Measurements from ENCODE around the gene STK17B. TPM values are rescaled to one million over a fixed set of nuclear protein-coding genes. Genes with fewer than 3 reads are reported as not detected.

Gene STK17B
- total and polyA plus RNA-seq, 9 of the 15 experiments (the other 6 are each of a cell fraction or from before 2014, with no cell fraction given), result 2.3 to 17.7 (median 8.5) TPM

DNA sequence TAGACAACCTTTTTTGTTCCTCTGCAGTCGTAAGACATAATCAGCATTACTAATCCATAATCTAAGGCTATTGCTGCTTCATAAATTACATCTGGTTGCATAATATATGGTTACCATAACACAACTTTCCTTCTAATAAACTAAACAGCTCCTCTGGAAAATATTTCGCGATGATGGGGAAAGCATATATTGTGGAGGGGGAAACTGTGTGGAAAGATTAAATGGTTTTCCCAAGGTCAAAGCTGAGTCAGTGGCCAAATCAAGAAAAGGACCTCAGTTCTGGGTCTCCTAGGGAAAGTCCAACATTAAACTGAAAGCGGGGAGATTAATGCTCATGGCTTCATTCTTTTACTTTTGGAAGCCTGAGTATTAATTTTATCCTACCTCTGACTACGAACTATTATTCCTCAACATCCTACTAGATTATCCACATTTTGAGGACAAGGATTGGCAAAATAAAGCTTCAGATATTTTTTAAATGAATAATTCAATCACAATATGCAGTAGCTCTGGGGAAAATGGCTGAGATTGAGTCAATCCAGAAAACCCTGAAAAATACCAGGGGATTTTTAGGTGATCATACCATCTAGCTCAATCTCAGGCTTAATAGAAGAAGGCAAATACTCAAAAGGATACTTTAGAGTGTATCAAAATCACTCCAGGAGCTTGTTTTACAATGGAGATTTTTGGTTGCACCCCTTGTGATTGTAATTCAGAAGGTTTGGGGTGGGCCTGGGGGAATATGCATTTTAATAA, 33.8 kb upstream of the STK17B start (continued):
- TF ChIP-seq, protein P1, sequence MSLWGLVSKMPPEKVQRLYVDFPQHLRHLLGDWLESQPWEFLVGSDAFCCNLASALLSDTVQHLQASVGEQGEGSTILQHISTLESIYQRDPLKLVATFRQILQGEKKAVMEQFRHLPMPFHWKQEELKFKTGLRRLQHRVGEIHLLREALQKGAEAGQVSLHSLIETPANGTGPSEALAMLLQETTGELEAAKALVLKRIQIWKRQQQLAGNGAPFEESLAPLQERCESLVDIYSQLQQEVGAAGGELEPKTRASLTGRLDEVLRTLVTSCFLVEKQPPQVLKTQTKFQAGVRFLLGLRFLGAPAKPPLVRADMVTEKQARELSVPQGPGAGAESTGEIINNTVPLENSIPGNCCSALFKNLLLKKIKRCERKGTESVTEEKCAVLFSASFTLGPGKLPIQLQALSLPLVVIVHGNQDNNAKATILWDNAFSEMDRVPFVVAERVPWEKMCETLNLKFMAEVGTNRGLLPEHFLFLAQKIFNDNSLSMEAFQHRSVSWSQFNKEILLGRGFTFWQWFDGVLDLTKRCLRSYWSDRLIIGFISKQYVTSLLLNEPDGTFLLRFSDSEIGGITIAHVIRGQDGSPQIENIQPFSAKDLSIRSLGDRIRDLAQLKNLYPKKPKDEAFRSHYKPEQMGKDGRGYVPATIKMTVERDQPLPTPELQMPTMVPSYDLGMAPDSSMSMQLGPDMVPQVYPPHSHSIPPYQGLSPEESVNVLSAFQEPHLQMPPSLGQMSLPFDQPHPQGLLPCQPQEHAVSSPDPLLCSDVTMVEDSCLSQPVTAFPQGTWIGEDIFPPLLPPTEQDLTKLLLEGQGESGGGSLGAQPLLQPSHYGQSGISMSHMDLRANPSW (CRISPR knock-in tag; IDR thresholded peaks at IDR 0.05), result no peak
- TF ChIP-seq TAF9B (IDR thresholded peaks at IDR 0.05; ENCODE audit: partially characterized antibody) (no peak), TCF7 (IDR thresholded peaks at IDR 0.05; ENCODE audit: borderline replicate concordance) (no peak), ATF7 (IDR thresholded peaks at IDR 0.05) (no peak), ZNF551 (CRISPR knock-in tag; IDR thresholded peaks at IDR 0.05) (no peak), CBX3 (IDR thresholded peaks at IDR 0.05; ENCODE audit: borderline replicate concordance in 1 of 2, low read length in 2 of 2) (no peak)
- TF ChIP-seq, protein P2, sequence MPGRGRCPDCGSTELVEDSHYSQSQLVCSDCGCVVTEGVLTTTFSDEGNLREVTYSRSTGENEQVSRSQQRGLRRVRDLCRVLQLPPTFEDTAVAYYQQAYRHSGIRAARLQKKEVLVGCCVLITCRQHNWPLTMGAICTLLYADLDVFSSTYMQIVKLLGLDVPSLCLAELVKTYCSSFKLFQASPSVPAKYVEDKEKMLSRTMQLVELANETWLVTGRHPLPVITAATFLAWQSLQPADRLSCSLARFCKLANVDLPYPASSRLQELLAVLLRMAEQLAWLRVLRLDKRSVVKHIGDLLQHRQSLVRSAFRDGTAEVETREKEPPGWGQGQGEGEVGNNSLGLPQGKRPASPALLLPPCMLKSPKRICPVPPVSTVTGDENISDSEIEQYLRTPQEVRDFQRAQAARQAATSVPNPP (IDR thresholded peaks at IDR 0.05; ENCODE audit: borderline replicate concordance, insufficient read depth, insufficient read length), result no peak
- TF ChIP-seq, protein P3, sequence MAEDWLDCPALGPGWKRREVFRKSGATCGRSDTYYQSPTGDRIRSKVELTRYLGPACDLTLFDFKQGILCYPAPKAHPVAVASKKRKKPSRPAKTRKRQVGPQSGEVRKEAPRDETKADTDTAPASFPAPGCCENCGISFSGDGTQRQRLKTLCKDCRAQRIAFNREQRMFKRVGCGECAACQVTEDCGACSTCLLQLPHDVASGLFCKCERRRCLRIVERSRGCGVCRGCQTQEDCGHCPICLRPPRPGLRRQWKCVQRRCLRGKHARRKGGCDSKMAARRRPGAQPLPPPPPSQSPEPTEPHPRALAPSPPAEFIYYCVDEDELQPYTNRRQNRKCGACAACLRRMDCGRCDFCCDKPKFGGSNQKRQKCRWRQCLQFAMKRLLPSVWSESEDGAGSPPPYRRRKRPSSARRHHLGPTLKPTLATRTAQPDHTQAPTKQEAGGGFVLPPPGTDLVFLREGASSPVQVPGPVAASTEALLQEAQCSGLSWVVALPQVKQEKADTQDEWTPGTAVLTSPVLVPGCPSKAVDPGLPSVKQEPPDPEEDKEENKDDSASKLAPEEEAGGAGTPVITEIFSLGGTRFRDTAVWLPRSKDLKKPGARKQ (CRISPR knock-in tag; IDR thresholded peaks at IDR 0.05), result no peak
